Activated T-helper 1 cell treated with anti-CD3 and anti-CD28 coated beads, Interleukin-2, amount 50 U/mL, for 16 hours (primary cell): ENCODE data around the gene TSPAN2.

Experiments used
- DNase-seq, 2 donors: peaks; one replicate each; pipeline ENCODE4 v3.0.0-alpha.2; 2020; ENCODE audit warnings: low read depth in 1 of 2, low spot score in 1 of 2

TSPAN2 gene

GRCh38 chr1:115076384-115076915, 12.9 kb downstream of the TSPAN2 start:
- no peak for DNase-seq

- no peak for DNase-seq
Measured at GRCh38 chr1:115074839-115075534, 14.3 kb downstream of the TSPAN2 start.

GRCh38 chr1:115073298-115074087, 15.8 kb downstream of the TSPAN2 start:
- DNase-seq, result no peak

- no peak for DNase-seq
Measured at GRCh38 chr1:115071012-115071664, 18.2 kb downstream of the TSPAN2 start.

GRCh38 chr1:115069659-115070308, 19.5 kb downstream of the TSPAN2 start:
- DNase-seq, result no peak

GRCh38 chr1:115068826-115069585, 20.3 kb downstream of the TSPAN2 start:
- no peak for DNase-seq

GRCh38 chr1:115067161-115067859, 22.0 kb downstream of the TSPAN2 start:
- DNase-seq, result no peak

- DNase-seq, result no peak
Measured at GRCh38 chr1:115065021-115065420, 24.3 kb downstream of the TSPAN2 start.

GRCh38 chr1:115064461-115064860, 24.8 kb downstream of the TSPAN2 start:
- no peak for DNase-seq

- no peak for DNase-seq
Measured at GRCh38 chr1:115063228-115063901, 25.9 kb downstream of the TSPAN2 start.

GRCh38 chr1:115062542-115063004, 26.7 kb downstream of the TSPAN2 start:
- DNase-seq, result peak; percentile 82 to 90

GRCh38 chr1:115060501-115060900, 28.8 kb downstream of the TSPAN2 start:
- no peak for DNase-seq

- no peak for DNase-seq
Measured at GRCh38 chr1:115059316-115059715, 30.0 kb downstream of the TSPAN2 start.

GRCh38 chr1:115057661-115058254, 31.5 kb downstream of the TSPAN2 start:
- no peak for DNase-seq

GRCh38 chr1:115056395-115056798, 32.9 kb downstream of the TSPAN2 start:
- DNase-seq, result no peak

GRCh38 chr1:115052454-115053083, 36.7 kb downstream of the TSPAN2 start:
- peak in 1 of 2 donors; percentile 19 for DNase-seq

GRCh38 chr1:115051850-115052249, 37.5 kb downstream of the TSPAN2 start:
- DNase-seq, result no peak

GRCh38 chr1:115046751-115047150, 42.6 kb downstream of the TSPAN2 start:
- no peak for DNase-seq
